Neural progenitor cell (in vitro differentiated cells): ENCODE data around the gene KLHDC3. TPM values are rescaled to one million over a fixed set of nuclear protein-coding genes. Genes with fewer than 3 reads are reported as not detected.

Experiments used
- DNase-seq: peaks from one replicate; pipeline ENCODE4 v3.0.0-alpha.2; 2016; ENCODE audit warnings: low spot score
- H2AFZ ChIP-seq: fragments of 200-600 bp; sonication (generic); replicated peaks from 2 replicates; pipeline ENCODE4 v1.6.1; 2016; ENCODE audit warnings: antibody characterized with exemption
- H3F3A ChIP-seq: fragments of 200-600 bp; sonication (generic); 2 replicates; pipeline ENCODE4 v1.6.1; 2016; ENCODE audit warnings: antibody characterized with exemption, low read depth
- H3K27ac ChIP-seq: fragments of 200-600 bp; sonication (generic); 2 replicates; pipeline ENCODE4 v1.5.1; 2016; ENCODE audit warnings: mild to moderate bottlenecking
- H3K27me3 ChIP-seq: fragments of 200-600 bp; sonication (generic); 2 replicates; pipeline ENCODE4 v1.6.1; 2016; ENCODE audit warnings: mild to moderate bottlenecking, moderate library complexity
- H3K36me3 ChIP-seq: fragments of 200-600 bp; sonication (generic); 2 replicates; pipeline ENCODE4 v1.5.1; 2016
- H3K4me1 ChIP-seq: fragments of 200-600 bp; sonication (generic); 2 replicates; pipeline ENCODE4 v1.6.1; 2016; ENCODE audit warnings: mixed run types
- H3K4me2 ChIP-seq: fragments of 200-600 bp; sonication (generic); 2 replicates; pipeline ENCODE4 v1.6.1; 2016
- H3K4me3 ChIP-seq: fragments of 200-600 bp; sonication (generic); 2 replicates; pipeline ENCODE4 v1.5.1; 2016
- H3K79me2 ChIP-seq: fragments of 200-600 bp; sonication (generic); 2 replicates; pipeline ENCODE4 v1.6.1; 2016; ENCODE audit warnings: low read depth
- H3K9ac ChIP-seq: fragments of 200-600 bp; sonication (generic); 2 replicates; pipeline ENCODE4 v1.6.1; 2016
- H3K9me3 ChIP-seq: fragments of 200-600 bp; sonication (generic); 2 replicates; pipeline ENCODE4 v1.5.1; 2016; ENCODE audit warnings: low read depth
- H4K20me1 ChIP-seq: fragments of 200-600 bp; sonication (generic); 2 replicates; pipeline ENCODE4 v1.6.1; 2016; ENCODE audit warnings: low read depth
- H3K27ac Mint-ChIP-seq: 3 replicates; pipeline ENCODE4 v1.8.0; 2021; ENCODE audit warnings: mixed read lengths
- H3K27me3 Mint-ChIP-seq: 2 replicates; pipeline ENCODE4 v1.8.0; 2022; ENCODE audit warnings: low read depth, mild to moderate bottlenecking, inconsistent platforms, moderate library complexity, mixed read lengths; ENCODE audit not compliant: insufficient read depth
- H3K36me3 Mint-ChIP-seq: 3 replicates; pipeline ENCODE4 v1.8.0; 2021; ENCODE audit warnings: mixed read lengths
- H3K4me1 Mint-ChIP-seq: 3 replicates; pipeline ENCODE4 v1.8.0; 2021; ENCODE audit warnings: mixed read lengths
- H3K4me3 Mint-ChIP-seq: 3 replicates; pipeline ENCODE4 v1.8.0; 2021; ENCODE audit warnings: mild to moderate bottlenecking, moderate library complexity, mixed read lengths
- H3K9me3 Mint-ChIP-seq: 3 replicates; pipeline ENCODE4 v1.8.0; 2020; ENCODE audit warnings: mixed read lengths
- EZH2 ChIP-seq: fragments of 200-600 bp; sonication (generic); IDR thresholded peaks from 2 replicates; pipeline ENCODE4 v1.6.1; 2017; ENCODE audit warnings: antibody characterized with exemption, mild to moderate bottlenecking, moderate library complexity
- EZH2phosphoT487 ChIP-seq: fragments of 200-600 bp; sonication (generic); IDR thresholded peaks from 2 replicates; pipeline ENCODE4 v1.6.1; 2017; ENCODE audit warnings: antibody characterized with exemption
- total RNA-seq: library from RNA; depleted of rRNA; stranded (reverse); fragments of >200 nt; gene quantifications from 2 replicates; pipeline ENCODE4 v1.2.3, GENCODE V29; 2015; ENCODE audit warnings: low replicate concordance
- TF ChIP-seq, protein P1 (sequence below): fragments of 200-600 bp; sonication (generic); IDR thresholded peaks from 2 replicates; pipeline ENCODE4 v1.5.1; 2017; ENCODE audit warnings: antibody characterized with exemption, mild to moderate bottlenecking

KLHDC3 gene
- total RNA-seq, 1 donor from 2014 or later: 122 TPM

DNA sequence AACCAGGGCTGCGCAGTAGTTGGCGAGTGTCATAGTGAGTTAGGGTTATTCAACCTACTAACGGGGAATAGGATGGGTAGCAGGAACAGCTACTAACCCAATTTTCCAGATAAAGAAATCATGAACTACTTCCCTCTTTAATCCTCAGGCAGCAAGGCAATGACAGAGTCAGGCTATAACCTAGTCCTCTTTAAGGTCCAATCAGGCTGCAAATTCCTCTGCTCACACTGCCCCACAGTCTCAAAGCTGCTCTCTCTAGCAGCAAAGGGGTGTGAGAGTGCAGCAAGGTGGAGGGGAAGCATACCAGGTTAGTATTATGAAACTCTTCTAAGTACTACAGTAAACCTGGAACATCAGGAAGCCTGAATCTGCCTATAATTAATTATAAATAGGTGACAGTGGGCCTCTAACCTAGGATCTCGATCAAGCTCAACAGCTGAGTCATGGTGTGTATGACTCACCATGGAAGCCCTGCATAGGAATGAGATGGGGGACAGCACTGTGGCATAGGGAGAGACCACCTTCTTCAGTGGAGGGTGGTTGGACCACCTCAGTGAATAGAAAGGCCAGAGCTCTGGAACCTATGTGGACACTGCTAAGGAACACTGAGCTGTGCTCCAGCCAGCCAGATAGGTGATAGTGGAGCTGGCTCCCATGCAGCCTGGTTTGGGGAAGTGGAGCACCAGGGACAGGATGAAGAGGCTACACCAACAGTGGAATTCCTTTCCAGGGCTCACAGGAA, 43.0 kb upstream of the KLHDC3 start:
- TF ChIP-seq, protein P1, sequence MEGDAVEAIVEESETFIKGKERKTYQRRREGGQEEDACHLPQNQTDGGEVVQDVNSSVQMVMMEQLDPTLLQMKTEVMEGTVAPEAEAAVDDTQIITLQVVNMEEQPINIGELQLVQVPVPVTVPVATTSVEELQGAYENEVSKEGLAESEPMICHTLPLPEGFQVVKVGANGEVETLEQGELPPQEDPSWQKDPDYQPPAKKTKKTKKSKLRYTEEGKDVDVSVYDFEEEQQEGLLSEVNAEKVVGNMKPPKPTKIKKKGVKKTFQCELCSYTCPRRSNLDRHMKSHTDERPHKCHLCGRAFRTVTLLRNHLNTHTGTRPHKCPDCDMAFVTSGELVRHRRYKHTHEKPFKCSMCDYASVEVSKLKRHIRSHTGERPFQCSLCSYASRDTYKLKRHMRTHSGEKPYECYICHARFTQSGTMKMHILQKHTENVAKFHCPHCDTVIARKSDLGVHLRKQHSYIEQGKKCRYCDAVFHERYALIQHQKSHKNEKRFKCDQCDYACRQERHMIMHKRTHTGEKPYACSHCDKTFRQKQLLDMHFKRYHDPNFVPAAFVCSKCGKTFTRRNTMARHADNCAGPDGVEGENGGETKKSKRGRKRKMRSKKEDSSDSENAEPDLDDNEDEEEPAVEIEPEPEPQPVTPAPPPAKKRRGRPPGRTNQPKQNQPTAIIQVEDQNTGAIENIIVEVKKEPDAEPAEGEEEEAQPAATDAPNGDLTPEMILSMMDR: no peak
- TF ChIP-seq EZH2 (no peak), EZH2phosphoT487 (no peak)
- no peak overlapping the region for H3K9ac ChIP-seq
- no peaks in the 10 kb centered on the region for H4K20me1 ChIP-seq
- no peaks in the 10 kb centered on the region for H3K9me3 ChIP-seq
- no peak overlapping the region for H3K4me3 ChIP-seq
- H3K9me3 Mint-ChIP-seq: no peaks in the 10 kb centered on the region
- no peak overlapping the region for H2AFZ ChIP-seq
- peaks cover 3% of the 10 kb centered on the region for H3K4me1 Mint-ChIP-seq
- H3K27me3 Mint-ChIP-seq: no peaks in the 10 kb centered on the region
- H3K36me3 Mint-ChIP-seq: peaks cover 9% of the 10 kb centered on the region
- H3K36me3 ChIP-seq: no peaks in the 10 kb centered on the region
- H3K27me3 ChIP-seq: no peaks in the 10 kb centered on the region
- H3F3A ChIP-seq: no peaks in the 10 kb centered on the region
- no peak overlapping the region for H3K4me3 Mint-ChIP-seq
- H3K4me1 ChIP-seq: no peaks in the 10 kb centered on the region
- no peak overlapping the region for H3K27ac ChIP-seq
- no peak for DNase-seq
- peak overlapping the region; percentile 27 for H3K27ac Mint-ChIP-seq
- no peak overlapping the region for H3K4me2 ChIP-seq
- H3K79me2 ChIP-seq: no peaks in the 10 kb centered on the region

GRCh38 chr6:42971746-42972327, 42.2 kb upstream of the KLHDC3 start:
- H3K27ac Mint-ChIP-seq: peak overlapping the region; percentile 27
- no peak for DNase-seq

DNA sequence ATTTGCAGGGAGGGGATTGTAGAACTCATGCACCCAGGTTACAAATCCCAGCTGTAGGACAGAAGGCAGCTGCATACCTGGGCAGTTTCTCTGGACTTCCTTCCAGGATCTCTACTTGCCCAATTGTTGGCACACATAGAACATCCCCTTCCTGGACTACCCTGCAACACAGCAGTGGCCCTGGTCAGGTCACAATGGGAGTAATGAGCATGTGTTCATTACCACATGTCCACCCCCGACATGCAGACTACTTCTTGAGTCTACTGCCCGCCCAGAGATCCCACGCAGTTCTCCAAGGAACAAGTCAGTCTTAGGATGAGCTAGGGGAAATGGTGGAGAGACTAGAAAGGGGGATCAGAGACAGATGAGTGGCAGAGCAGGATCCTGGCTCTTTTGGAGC, 40.1 kb upstream of the KLHDC3 start:
- Histone ChIP-seq H3K9me3 (no peaks in the 10 kb centered on the region), H3K27me3 (no peaks in the 10 kb centered on the region), H3F3A (no peaks in the 10 kb centered on the region), H4K20me1 (peaks cover 4% of the 10 kb centered on the region), H2AFZ (no peak overlapping the region), H3K79me2 (peaks cover 12% of the 10 kb centered on the region), H3K9ac (no peak overlapping the region), H3K4me2 (no peak overlapping the region), H3K4me3 (no peak overlapping the region), H3K27ac (no peak overlapping the region), H3K36me3 (no peaks in the 10 kb centered on the region), H3K4me1 (peaks cover 6% of the 10 kb centered on the region)
- H3K4me3 Mint-ChIP-seq: no peak overlapping the region
- peaks cover 9% of the 10 kb centered on the region for H3K4me1 Mint-ChIP-seq
- peaks cover 9% of the 10 kb centered on the region for H3K36me3 Mint-ChIP-seq
- H3K9me3 Mint-ChIP-seq: no peaks in the 10 kb centered on the region
- TF ChIP-seq EZH2phosphoT487: no peak
- TF ChIP-seq, protein P1: no peak
- no peak for TF ChIP-seq EZH2
- DNase-seq: no peak
- H3K27ac Mint-ChIP-seq: no peak overlapping the region
- peaks cover 4% of the 10 kb centered on the region for H3K27me3 Mint-ChIP-seq

More at GRCh38 chr6:42971746-42972327, 42.2 kb upstream of the KLHDC3 start:
- Histone ChIP-seq H3K4me3 (no peak overlapping the region), H3K79me2 (no peaks in the 10 kb centered on the region), H3K27ac (no peak overlapping the region), H3K4me2 (no peak overlapping the region), H3K36me3 (no peaks in the 10 kb centered on the region), H2AFZ (no peak overlapping the region), H3F3A (no peaks in the 10 kb centered on the region), H3K9ac (no peak overlapping the region), H4K20me1 (no peaks in the 10 kb centered on the region), H3K4me1 (no peaks in the 10 kb centered on the region), H3K27me3 (no peaks in the 10 kb centered on the region), H3K9me3 (no peaks in the 10 kb centered on the region)
- Mint-ChIP-seq H3K4me1 (peaks cover 4% of the 10 kb centered on the region), H3K9me3 (no peaks in the 10 kb centered on the region), H3K27me3 (no peaks in the 10 kb centered on the region), H3K36me3 (peaks cover 9% of the 10 kb centered on the region), H3K4me3 (no peak overlapping the region)
- TF ChIP-seq EZH2phosphoT487 (no peak), EZH2 (no peak)
- TF ChIP-seq, protein P1: no peak
